Measurements from ENCODE around the gene C3orf70.
A peak's percentile ranks its signal among the peaks of the same experiment; 100 is the strongest.

The C3orf70 gene

GRCh38 chr3:185152410-185153170, at the start of gene C3orf70:
Gene C3orf70, minus strand, starts transcription at chr3:185153060. Its CDS starts 237 bp downstream, at chr3:185152823.
- no peak for DNase-seq

- DNase-seq, result no peak
Observed at GRCh38 chr3:185200639-185201038, 47.8 kb upstream of the C3orf70 start.

GRCh38 chr3:185199671-185200070, 46.8 kb upstream of the C3orf70 start:
- DNase-seq, result no peak

- DNase-seq, result no peak
Observed at GRCh38 chr3:185199206-185199605, 46.3 kb upstream of the C3orf70 start.

GRCh38 chr3:185197068-185197467, 44.2 kb upstream of the C3orf70 start:
- DNase-seq, result no peak

- no peak for DNase-seq
Observed at GRCh38 chr3:185195652-185196051, 42.8 kb upstream of the C3orf70 start.

GRCh38 chr3:185188816-185189215, 36.0 kb upstream of the C3orf70 start:
- DNase-seq, result no peak

GRCh38 chr3:185187391-185187790, 34.5 kb upstream of the C3orf70 start:
- DNase-seq, result no peak

GRCh38 chr3:185176750-185177359, 24.0 kb upstream of the C3orf70 start:
- peak; percentile 5 for DNase-seq

- DNase-seq, result no peak
Observed at GRCh38 chr3:185175370-185175987, 22.6 kb upstream of the C3orf70 start.

GRCh38 chr3:185172086-185173049, 19.5 kb upstream of the C3orf70 start:
- DNase-seq, result no peak

GRCh38 chr3:185164428-185165217, 11.8 kb upstream of the C3orf70 start:
- DNase-seq, result no peak

- no peak for DNase-seq
Observed at GRCh38 chr3:185162634-185163033, 9.8 kb upstream of the C3orf70 start.

- no peak for DNase-seq
Observed at GRCh38 chr3:185161761-185162160, 8.9 kb upstream of the C3orf70 start.

- DNase-seq, result no peak
Observed at GRCh38 chr3:185157347-185157746, 4.5 kb upstream of the C3orf70 start.

- no peak for DNase-seq
Observed at GRCh38 chr3:185155678-185156077, 2.8 kb upstream of the C3orf70 start.

- no peak for DNase-seq
Observed at GRCh38 chr3:185153861-185154629, 1.2 kb upstream of the C3orf70 start.

GRCh38 chr3:185153171-185153771, 411 bp upstream of the C3orf70 start:
- no peak for DNase-seq

GRCh38 chr3:185151964-185152409, 873 bp downstream of the C3orf70 start:
- DNase-seq, result no peak

- DNase-seq, result no peak
Observed at GRCh38 chr3:185151101-185151963, 1.5 kb downstream of the C3orf70 start.

Measured in NCI-H1048 (cell line).